ENCODE measurements around the gene EMILIN1. TPM values are rescaled to one million over a fixed set of nuclear protein-coding genes. Genes with fewer than 3 reads are reported as not detected.
"Not testable (repeated sequence)": the region's sequence is repeated elsewhere in the genome, so short reads cannot be mapped to it uniquely, and the experiment has no call there.

The EMILIN1 gene
- total and polyA plus RNA-seq, 2 experiments from 2014 or later, result 3.2 to 15.4 TPM

DNA sequence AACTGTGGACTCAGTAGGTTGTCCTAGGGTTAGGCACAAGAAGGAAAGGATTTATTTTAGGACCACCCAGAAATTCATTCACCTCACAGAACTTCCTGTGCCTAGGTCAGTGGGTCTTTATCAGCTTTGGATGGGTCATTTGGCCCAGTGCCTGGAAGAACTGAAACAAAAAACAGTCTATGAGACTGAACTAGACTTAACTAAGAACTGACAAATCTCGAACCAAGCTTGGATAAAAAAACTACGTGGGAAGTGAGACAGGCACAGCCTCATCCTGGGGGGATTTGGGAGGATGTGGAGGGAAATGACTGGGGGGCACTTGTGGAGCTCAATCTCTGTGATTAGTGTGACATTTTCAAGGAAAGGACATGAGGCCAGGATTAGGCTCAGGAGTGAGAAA, 4.6 kb upstream of the EMILIN1 start (continued):
- no peak for TF ChIP-seq STAT1 (IDR thresholded peaks at IDR 0.05; ENCODE audit: unreplicated experiment)
- TF ChIP-seq, protein P1, sequence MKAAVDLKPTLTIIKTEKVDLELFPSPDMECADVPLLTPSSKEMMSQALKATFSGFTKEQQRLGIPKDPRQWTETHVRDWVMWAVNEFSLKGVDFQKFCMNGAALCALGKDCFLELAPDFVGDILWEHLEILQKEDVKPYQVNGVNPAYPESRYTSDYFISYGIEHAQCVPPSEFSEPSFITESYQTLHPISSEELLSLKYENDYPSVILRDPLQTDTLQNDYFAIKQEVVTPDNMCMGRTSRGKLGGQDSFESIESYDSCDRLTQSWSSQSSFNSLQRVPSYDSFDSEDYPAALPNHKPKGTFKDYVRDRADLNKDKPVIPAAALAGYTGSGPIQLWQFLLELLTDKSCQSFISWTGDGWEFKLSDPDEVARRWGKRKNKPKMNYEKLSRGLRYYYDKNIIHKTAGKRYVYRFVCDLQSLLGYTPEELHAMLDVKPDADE (IDR thresholded peaks at IDR 0.05), result no peak
- TF ChIP-seq EZH2phosphoT487 (IDR thresholded peaks at IDR 0.05; ENCODE audit: unreplicated experiment), result no peak

DNA sequence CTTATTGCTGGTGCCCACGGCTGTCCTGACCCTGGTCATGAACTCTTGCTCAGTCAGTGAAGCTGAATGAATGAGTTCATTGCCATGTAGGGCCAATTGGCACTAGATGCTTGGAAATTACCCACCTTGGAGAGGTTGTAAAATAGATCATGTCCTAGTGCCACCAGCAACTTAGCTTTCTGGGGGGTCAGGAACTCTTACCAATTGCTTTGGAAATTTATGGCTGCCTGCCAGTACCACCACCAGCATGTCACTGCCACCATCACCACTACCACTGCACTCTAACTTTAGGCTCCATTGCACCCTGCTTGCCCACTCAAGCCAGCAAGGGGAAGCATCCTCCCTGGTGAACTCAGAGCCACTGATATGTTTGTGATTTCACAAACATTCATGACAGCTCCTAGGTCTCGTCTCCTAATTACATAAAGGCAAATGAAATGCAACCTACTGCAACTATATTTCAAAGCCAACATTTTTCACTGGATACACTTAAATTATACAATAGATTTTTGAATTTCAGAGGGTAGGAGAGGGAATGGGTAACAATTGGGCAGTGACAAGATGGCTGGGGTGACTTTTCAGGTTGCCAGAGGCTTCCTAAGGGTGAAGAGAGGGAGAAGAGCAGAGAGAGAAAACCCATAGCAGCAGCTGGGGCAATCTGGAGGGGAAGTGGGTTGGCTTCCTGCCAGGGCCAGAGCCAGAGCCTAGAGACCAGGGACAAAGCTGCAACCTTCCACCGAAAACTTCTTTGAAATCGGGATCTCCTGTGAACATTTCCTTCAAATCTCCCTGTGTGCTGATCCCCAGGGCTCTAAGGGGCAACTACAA, 3.5 kb upstream of the EMILIN1 start:
- Histone ChIP-seq H3K4me3 (no peak overlapping the region), H3K4me1 (ENCODE audit: insufficient read depth) (peaks cover 18% of the 10 kb centered on the region), H3K36me3 (ENCODE audit: insufficient read depth) (no peaks in the 10 kb centered on the region), H3K79me2 (replicated peaks; ENCODE audit: insufficient read depth) (peaks cover 14% of the 10 kb centered on the region), H3K9me2 (ENCODE audit: insufficient read depth) (no peaks in the 10 kb centered on the region), H4K20me1 (replicated peaks; ENCODE audit: insufficient read depth) (peaks cover 7% of the 10 kb centered on the region), H3K27me3 (ENCODE audit: insufficient read depth) (no peaks in the 10 kb centered on the region), H2AFZ (no peak overlapping the region), H3K4me2 (no peak overlapping the region), H3F3A (replicated peaks; ENCODE audit: low read depth) (peaks cover 7% of the 10 kb centered on the region; the same call in 1 of the 2 replicates), H3K27ac (ENCODE audit: low read depth) (no peak overlapping the region)
- no peak overlapping the region for H3K4me3 Mint-ChIP-seq
- DNase-seq (ENCODE audit: low spot score) (no peak), ATAC-seq (no peak)
- H3K27ac Mint-ChIP-seq, result no peak overlapping the region
- peaks cover 7% of the 10 kb centered on the region for H3K36me3 Mint-ChIP-seq (ENCODE audit: low read depth)
- peaks cover 20% of the 10 kb centered on the region for H3K4me1 Mint-ChIP-seq
- no peak for TF ChIP-seq ZNF114 (CRISPR knock-in tag; IDR thresholded peaks at IDR 0.05)
- no peak for TF ChIP-seq ZNF331 (CRISPR knock-in tag; IDR thresholded peaks at IDR 0.05; ENCODE audit: low read depth)
- H3K27me3 Mint-ChIP-seq (ENCODE audit: insufficient read depth, low read depth, poor library complexity), result peaks cover 18% of the 10 kb centered on the region
- no peaks in the 10 kb centered on the region; the same call in 2 of the 3 replicates for H3K9me3 Mint-ChIP-seq

DNA sequence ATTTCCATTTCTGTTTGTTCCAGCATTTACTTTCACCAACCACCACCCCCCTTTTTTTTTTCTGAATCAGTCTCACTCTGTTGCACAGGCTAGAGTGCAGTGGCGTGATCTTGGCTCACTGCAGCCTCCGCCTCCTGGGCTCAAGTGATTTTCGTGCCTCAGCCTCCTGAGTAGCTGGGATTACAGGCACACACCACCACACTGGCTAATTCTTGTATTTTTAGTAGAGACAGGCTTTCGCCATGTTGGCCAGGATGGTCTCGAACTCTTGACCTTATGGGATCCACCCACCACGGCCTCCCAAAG, 2.9 kb upstream of the EMILIN1 start:
- not testable (repeated sequence) for H3K9me3 Mint-ChIP-seq; H2AFZ ChIP-seq; H3K4me2 ChIP-seq; H3K27ac Mint-ChIP-seq; H3F3A ChIP-seq (replicated peaks; ENCODE audit: low read depth); H3K36me3 Mint-ChIP-seq (ENCODE audit: low read depth); H3K4me3 ChIP-seq; H3K27ac ChIP-seq (ENCODE audit: low read depth); H4K20me1 ChIP-seq (replicated peaks; ENCODE audit: insufficient read depth); H3K27me3 ChIP-seq (ENCODE audit: insufficient read depth); H3K9me2 ChIP-seq (ENCODE audit: insufficient read depth); H3K79me2 ChIP-seq (replicated peaks; ENCODE audit: insufficient read depth); DNase-seq (ENCODE audit: low spot score); H3K36me3 ChIP-seq (ENCODE audit: insufficient read depth); H3K4me3 Mint-ChIP-seq; ATAC-seq
- peaks cover 13% of the 10 kb centered on the region for H3K4me1 ChIP-seq (ENCODE audit: insufficient read depth)
- Mint-ChIP-seq H3K27me3 (ENCODE audit: insufficient read depth, low read depth, poor library complexity) (peaks cover 18% of the 10 kb centered on the region), H3K4me1 (peaks cover 22% of the 10 kb centered on the region)

DNA sequence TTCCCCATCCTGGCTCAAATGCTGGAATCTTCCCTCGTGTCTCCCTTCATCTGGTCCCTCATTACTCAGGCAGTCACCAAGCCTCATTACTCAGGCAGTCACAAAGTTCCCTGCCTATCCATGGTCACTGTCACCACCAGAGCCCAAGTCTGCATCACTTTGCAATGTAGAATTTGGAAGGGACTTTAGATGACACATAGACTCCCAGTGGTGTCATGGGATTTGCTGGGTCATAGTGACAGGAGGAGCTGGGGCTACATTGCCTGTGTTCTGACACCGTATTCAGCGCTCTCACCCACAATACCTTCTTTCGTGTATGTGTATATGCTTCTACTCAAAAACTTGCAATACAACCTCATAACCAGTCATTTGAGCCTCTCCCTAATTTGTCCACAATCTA, 2.1 kb upstream of the EMILIN1 start:
- Mint-ChIP-seq H3K4me3 (no peak overlapping the region), H3K9me3 (no peaks in the 10 kb centered on the region), H3K36me3 (ENCODE audit: low read depth) (no peaks in the 10 kb centered on the region), H3K27me3 (ENCODE audit: insufficient read depth, low read depth, poor library complexity) (peaks cover 20% of the 10 kb centered on the region), H3K27ac (no peak overlapping the region), H3K4me1 (peaks cover 24% of the 10 kb centered on the region)
- Histone ChIP-seq H4K20me1 (replicated peaks; ENCODE audit: insufficient read depth) (no peaks in the 10 kb centered on the region), H3K27me3 (ENCODE audit: insufficient read depth) (no peaks in the 10 kb centered on the region), H2AFZ (no peak overlapping the region), H3K27ac (ENCODE audit: low read depth) (no peak overlapping the region), H3K79me2 (replicated peaks; ENCODE audit: insufficient read depth) (peaks cover under 1% of the 10 kb centered on the region; the same call in 1 of the 2 replicates), H3K36me3 (ENCODE audit: insufficient read depth) (no peaks in the 10 kb centered on the region), H3K4me1 (ENCODE audit: insufficient read depth) (peaks cover 9% of the 10 kb centered on the region), H3K4me3 (no peak overlapping the region), H3K4me2 (no peak overlapping the region), H3F3A (replicated peaks; ENCODE audit: low read depth) (peaks cover 7% of the 10 kb centered on the region; the same call in 1 of the 2 replicates), H3K9me2 (ENCODE audit: insufficient read depth) (no peaks in the 10 kb centered on the region)
- ATAC-seq (no peak), DNase-seq (ENCODE audit: low spot score) (no peak)
- TF ChIP-seq STAT1 (IDR thresholded peaks at IDR 0.05; ENCODE audit: unreplicated experiment) (no peak), ZNF331 (CRISPR knock-in tag; IDR thresholded peaks at IDR 0.05; ENCODE audit: low read depth) (no peak), CREB1 (CRISPR knock-in tag; IDR thresholded peaks at IDR 0.05; ENCODE audit: low read depth) (no peak), ZNF114 (CRISPR knock-in tag; IDR thresholded peaks at IDR 0.05) (no peak), NANOG (IDR thresholded peaks at IDR 0.05; ENCODE audit: borderline replicate concordance) (no peak), POLR2AphosphoS5 (IDR thresholded peaks at IDR 0.05; ENCODE audit: low read depth) (no peak), EZH2phosphoT487 (IDR thresholded peaks at IDR 0.05; ENCODE audit: unreplicated experiment) (no peak)
- TF ChIP-seq, protein P2, sequence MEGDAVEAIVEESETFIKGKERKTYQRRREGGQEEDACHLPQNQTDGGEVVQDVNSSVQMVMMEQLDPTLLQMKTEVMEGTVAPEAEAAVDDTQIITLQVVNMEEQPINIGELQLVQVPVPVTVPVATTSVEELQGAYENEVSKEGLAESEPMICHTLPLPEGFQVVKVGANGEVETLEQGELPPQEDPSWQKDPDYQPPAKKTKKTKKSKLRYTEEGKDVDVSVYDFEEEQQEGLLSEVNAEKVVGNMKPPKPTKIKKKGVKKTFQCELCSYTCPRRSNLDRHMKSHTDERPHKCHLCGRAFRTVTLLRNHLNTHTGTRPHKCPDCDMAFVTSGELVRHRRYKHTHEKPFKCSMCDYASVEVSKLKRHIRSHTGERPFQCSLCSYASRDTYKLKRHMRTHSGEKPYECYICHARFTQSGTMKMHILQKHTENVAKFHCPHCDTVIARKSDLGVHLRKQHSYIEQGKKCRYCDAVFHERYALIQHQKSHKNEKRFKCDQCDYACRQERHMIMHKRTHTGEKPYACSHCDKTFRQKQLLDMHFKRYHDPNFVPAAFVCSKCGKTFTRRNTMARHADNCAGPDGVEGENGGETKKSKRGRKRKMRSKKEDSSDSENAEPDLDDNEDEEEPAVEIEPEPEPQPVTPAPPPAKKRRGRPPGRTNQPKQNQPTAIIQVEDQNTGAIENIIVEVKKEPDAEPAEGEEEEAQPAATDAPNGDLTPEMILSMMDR (conservative IDR thresholded peaks at IDR 0.05; ENCODE audit: low read depth in 2 of 2), result no peak
- TF ChIP-seq, protein P1 (IDR thresholded peaks at IDR 0.05), result no peak

Measured in GM23338 (cell line).